GM21529 (cell line): Measurements from ENCODE around the gene HLA-E.
"Not testable (repeated sequence)": the region's sequence is repeated elsewhere in the genome, so short reads cannot be mapped to it uniquely, and the experiment has no call there.

ENCODE experiments used
- ATAC-seq: cut with Tn5 transposase; IDR thresholded peaks from one replicate; pipeline ENCODE4 v1.9.1; 2021; ENCODE audit not compliant: unreplicated experiment

HLA-E gene

GRCh38 chr6:30489081-30490025 lies at the start of gene HLA-E:
Gene HLA-E, plus strand, starts transcription at chr6:30489509. Its CDS starts 23 bp downstream, at chr6:30489532.
- ATAC-seq = peak; percentile 78

GRCh38 chr6:30441171-30441570 lies 48.1 kb upstream of the HLA-E start:
- no peak for ATAC-seq

GRCh38 chr6:30443657-30444450 lies 45.5 kb upstream of the HLA-E start:
- ATAC-seq = no peak

DNA sequence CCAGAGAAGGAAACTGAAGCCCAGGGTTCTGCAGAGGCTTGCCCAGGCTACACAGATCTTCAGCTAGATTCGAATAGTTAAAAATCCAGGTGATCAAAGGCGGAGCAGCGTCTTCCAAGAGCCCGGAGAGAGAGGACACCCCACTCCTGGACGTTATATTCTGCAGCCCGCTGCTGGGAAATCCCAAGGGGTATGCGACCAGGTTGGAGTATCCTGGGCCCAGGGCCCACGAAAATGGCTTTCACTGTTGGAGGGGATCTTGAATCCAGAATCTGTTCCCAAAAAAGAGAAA lies 44.9 kb upstream of the HLA-E start:
- no peak for ATAC-seq

DNA sequence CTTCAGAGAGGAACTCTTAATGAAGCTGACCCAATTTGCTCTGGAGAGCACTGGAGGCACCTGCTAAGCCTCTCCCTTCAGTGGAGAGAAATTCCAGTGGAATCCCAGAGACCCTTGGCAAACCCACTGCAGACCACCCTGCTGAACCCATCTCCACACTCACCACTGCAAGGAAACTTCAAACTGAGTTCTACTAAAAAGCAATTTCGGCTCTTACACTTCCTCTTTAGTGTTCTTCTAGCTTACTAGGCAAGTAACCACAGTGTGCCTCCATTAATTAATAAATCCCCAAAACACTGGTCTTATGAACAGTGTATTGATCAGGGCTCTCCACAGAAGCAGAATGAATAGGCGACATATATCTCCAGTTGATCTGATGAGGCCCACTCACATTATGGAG lies 43.0 kb upstream of the HLA-E start:
- ATAC-seq = no peak

DNA sequence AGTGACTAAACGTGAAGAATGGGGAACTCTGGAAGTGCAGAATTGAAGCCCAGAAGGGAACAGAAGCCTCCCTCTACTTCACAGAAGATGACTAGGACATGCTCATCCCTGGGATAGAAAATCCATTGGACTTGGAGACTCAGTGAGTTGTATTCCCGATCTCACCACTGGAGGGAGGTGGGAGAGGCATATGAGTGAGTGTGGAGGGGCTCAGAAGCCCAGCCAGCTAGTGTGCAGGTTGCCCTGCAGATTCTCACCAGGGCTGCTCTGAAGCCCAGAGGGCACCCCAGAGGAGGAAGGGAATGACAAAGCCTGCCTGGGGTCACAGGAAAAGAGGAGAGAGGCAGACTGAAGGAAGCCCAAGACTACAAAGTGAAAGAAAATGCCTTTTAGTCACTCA lies 42.1 kb upstream of the HLA-E start:
- ATAC-seq = no peak

- ATAC-seq = no peak
Observed at GRCh38 chr6:30450548-30450908, 38.8 kb upstream of the HLA-E start.

DNA sequence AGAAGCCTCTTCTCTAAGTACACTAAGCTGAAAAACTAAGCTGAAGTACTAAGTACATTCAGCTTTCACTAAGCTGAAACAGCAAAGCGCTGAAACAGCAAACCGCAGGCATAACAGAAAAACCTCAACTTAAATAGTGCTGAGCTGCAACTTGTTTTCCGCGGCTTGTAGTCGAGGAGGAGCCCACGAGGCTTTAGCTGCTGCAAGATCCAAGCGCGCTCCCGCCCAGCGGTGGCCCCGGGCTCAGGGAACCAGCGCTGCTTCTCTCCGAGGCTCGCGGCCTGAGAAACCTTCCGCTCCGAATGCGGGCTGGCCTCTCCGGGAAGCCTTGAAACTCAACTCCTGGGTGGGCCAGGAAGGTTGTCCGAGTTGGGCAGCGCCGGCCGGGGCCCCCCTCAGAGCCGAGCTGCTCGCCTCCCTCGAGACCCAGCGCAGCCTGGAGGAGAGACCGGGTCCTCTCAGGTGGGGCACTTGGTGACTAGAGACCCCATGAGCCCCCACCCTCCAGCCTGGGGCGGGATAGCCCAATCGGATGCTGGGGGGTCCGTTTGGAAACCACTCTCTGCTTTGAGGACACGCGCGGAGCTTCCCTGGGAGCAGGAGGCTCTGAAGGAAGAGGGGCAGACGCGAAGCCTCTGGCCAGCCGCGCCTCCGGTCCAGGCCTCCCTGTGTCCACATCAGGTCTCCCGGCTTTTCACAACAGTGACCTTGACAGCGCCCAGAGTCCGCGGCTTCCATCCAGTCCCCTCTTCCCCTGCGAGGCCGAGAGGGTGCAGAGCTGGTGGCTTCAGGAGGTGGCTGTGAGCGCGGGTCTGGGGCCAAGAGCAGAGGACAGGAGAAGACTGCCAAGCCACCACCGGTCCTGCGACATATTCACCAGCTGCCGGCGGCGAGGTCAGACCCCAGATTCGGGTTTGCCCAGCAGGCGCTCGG lies 38.1 kb upstream of the HLA-E start:
- ATAC-seq = no peak

- no peak for ATAC-seq
Observed at GRCh38 chr6:30452736-30453507, 36.4 kb upstream of the HLA-E start.

- no peak for ATAC-seq
Observed at GRCh38 chr6:30453508-30454116, 35.7 kb upstream of the HLA-E start.

DNA sequence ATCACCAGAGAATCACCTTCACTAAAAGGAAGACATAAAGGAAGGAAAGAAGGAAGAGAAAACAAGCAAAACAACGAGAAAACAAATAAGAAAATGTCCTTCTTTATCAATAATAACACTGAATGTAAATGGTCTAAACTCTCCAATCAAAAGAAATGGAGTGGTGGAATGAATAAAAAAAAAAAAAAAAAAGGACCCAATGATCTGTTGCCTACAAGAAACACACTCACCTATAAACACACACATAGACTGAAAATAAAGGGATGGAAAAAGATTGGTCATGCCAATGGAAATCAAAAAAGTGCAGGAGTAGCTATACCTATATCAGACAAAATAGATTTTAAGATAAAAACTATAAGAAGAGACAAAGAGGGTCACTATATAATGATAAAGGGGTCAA lies 30.2 kb upstream of the HLA-E start:
- ATAC-seq = no peak

DNA sequence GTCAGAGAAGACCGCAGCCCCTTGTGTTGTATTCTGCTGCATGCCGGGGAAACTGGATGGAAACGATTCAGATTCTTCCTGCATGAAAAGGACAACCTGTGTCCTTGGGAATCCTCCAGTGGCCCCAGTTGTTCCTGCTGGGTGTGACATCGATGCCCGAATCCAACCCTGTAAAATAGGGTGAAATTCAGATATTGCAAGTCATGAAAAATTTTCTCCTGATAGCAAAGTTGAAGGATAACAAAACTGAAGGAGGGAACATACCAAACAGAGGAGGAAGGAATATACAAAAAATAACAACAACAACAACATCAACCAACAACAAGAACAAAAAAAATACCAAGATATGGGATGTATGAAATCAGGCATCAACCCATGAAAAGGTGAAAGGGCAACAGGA lies 28.3 kb upstream of the HLA-E start:
- ATAC-seq = no peak

GRCh38 chr6:30462482-30462881 lies 26.8 kb upstream of the HLA-E start:
- ATAC-seq = no peak

GRCh38 chr6:30463242-30463641 lies 26.1 kb upstream of the HLA-E start:
- no peak for ATAC-seq

DNA sequence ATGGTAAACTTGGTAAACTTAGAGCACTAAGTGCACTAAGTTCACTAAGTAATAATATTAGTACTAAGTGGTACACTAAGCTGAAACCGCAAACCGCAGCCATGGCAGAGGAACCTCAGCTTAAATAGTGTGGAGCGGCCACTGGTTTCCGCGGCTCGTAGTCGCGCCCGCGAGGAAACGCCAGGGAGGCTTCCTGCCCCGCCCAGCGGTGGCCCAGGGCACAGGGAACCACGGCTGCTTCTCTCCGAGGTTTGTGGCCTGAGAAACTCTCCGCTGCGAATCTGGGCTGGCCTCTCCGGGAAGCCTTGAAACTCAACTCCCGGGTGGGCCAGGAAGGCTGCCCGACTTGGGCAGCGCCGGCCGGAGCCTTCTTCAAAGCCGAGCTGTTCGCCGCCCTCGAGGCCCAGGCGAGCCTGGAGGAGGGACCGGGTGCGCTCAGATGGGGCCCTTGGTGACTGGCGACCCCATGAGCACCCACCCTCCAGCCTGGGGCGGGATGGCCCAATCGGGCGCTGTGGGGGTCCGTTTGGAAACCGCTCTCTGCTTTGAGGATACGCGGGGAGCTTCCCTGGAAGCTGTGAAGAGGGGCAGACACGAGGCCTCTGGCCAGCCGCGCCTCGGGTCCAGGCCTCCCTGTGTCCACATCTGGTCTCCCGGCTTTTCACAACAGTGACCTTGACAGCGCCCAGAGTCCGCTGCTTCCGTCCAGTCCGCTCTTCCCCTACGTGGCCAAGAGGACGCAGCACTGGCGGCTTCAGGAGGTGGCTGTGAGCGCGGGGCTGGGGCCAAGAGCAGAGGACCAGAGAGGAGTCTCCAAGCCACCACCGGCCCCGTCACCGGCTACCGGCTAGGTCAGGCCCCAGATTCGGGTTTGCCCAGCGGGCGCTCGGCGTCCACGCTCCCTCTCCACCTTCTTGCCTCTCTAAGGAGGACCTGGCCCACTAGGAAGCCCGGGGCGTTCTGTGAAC lies 25.4 kb upstream of the HLA-E start:
- ATAC-seq = no peak

DNA sequence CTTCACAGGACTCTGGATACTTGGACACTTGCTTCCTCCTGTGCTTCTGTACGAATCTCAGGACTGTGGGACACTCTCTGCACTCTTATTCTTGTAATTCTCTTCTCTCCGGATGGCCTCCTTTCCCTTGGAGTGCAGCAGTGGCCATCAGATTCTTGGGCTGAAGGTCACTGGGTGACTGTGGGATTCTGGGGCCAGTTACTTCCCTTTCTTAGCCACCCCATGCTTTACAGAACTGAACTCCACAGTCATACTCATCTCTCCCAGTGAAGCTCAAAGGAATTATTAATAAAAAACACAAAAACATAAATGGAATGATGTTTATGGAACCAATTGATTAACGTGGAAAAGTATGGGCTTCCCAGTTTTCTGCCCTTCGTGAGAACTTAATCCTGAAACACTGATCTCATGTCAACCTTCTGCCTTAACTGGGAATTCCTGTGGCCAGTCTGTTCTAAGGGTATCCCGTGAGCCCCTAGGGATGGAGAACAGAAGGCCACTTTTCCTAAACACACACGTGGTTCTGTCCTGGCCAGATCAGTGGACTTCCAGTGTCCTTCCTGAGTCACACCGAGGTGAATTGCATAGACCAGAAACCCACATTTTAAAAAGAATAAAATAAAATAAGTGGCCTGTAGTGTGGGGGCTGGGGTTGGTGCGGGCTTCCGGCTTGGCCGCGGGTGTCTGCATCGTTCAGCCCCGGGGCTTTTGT lies 23.6 kb upstream of the HLA-E start:
- ATAC-seq = no peak

DNA sequence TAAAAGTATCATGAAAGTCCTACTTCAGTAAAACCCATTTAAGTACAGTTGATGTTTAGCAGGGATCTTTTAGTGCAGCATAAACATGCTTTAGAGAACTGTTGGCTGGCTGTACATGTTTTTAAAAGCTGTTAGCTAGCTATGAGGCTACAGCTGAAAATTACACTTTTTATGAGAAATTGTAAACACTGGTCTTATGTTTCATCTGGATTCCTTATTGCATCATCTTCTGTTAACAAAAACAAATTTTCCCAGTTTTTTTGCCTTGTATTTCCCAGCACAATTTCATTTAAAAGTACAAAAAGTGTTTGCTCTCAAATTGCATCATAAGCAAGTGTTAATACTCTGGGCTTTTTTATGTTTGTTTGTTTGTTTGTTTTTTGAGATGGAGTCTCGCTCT lies 18.3 kb upstream of the HLA-E start:
- no peak for ATAC-seq

DNA sequence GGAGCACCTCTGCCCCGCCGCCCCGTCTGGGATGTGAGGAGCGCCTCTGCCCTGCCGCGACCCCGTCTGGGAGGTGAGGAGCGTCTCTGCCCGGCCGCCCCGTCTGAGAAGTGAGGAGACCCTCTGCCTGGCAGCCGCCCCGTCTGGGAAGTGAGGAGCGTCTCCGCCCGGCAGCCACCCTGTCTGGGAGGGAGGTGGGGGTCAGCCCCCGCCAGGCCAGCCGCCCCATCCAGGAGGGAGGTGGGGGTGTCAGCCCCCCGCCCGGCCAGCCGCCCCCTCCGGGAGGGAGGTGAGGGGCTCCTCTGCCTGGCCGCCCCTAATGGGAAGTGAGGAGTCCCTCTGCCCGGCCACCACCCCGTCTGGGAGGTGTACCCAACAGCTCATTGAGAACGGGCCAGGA lies 14.2 kb upstream of the HLA-E start:
- ATAC-seq = not testable (repeated sequence)
